ENCODE data around the gene PITPNC1. TPM values are rescaled to one million over a fixed set of nuclear protein-coding genes. Genes with fewer than 3 reads are reported as not detected.

PITPNC1 gene
- total RNA-seq, 1 experiment from 2014 or later, result 4.2 TPM

GRCh38 chr17:67675481-67675880 is 298.4 kb downstream of the PITPNC1 start:
- Histone ChIP-seq H3K4me3 (ENCODE audit: low read depth, low read length) (no peak overlapping the region), H3K9me3 (no peaks in the 10 kb centered on the region), H3K4me1 (0 out of 2 replicates have a peak, but pooled peaks cover 8% of the 10 kb centered on the region), H3K36me3 (ENCODE audit: control insufficient read depth, insufficient read depth, low read length) (no peaks in the 10 kb centered on the region), H3K27me3 (replicated peaks; ENCODE audit: control insufficient read depth, insufficient read depth, low read length) (no peaks in the 10 kb centered on the region)
- ChIA-PET CTCF (no interaction called here), POLR2A (no interaction called here)
- Mint-ChIP-seq H3K9me3 (ENCODE audit: unreplicated experiment) (no peaks in the 10 kb centered on the region), H3K36me3 (ENCODE audit: insufficient read depth, unreplicated experiment) (no peaks in the 10 kb centered on the region), H3K4me1 (ENCODE audit: low read depth, unreplicated experiment) (no peaks in the 10 kb centered on the region), H3K27me3 (ENCODE audit: insufficient read depth, unreplicated experiment) (no peaks in the 10 kb centered on the region), H3K4me3 (ENCODE audit: unreplicated experiment) (no peak overlapping the region), H3K27ac (ENCODE audit: unreplicated experiment) (no peak overlapping the region)
- no peak for DNase-seq
- BruUV-seq (replicated peaks), result no TSS peak
- intact Hi-C loops (cut with micrococcal nuclease; ENCODE audit: unreplicated experiment), result no loop called here
- TF ChIP-seq CTCF (IDR thresholded peaks at IDR 0.05; ENCODE audit: insufficient read depth in 1 of 2, low read depth in 1 of 2, low read length in 1 of 2, severe bottlenecking in 1 of 2, unreplicated experiment in 1 of 2), result no peak

- Histone ChIP-seq H3K36me3 (ENCODE audit: control insufficient read depth, insufficient read depth, low read length) (no peaks in the 10 kb centered on the region), H3K27me3 (replicated peaks; ENCODE audit: control insufficient read depth, insufficient read depth, low read length) (no peaks in the 10 kb centered on the region), H3K9me3 (no peaks in the 10 kb centered on the region), H3K4me1 (0 out of 2 replicates have a peak, but pooled peaks cover 2% of the 10 kb centered on the region), H3K4me3 (ENCODE audit: low read depth, low read length) (no peak overlapping the region)
- Mint-ChIP-seq H3K4me3 (ENCODE audit: unreplicated experiment) (no peak overlapping the region), H3K4me1 (ENCODE audit: low read depth, unreplicated experiment) (no peaks in the 10 kb centered on the region), H3K27ac (ENCODE audit: unreplicated experiment) (no peak overlapping the region), H3K36me3 (ENCODE audit: insufficient read depth, unreplicated experiment) (no peaks in the 10 kb centered on the region), H3K9me3 (ENCODE audit: unreplicated experiment) (no peaks in the 10 kb centered on the region), H3K27me3 (ENCODE audit: insufficient read depth, unreplicated experiment) (no peaks in the 10 kb centered on the region)
- no peak for TF ChIP-seq CTCF (IDR thresholded peaks at IDR 0.05; ENCODE audit: insufficient read depth in 1 of 2, low read depth in 1 of 2, low read length in 1 of 2, severe bottlenecking in 1 of 2, unreplicated experiment in 1 of 2)
- no peak for DNase-seq
- POLR2A ChIA-PET, result no interaction called here
- no TSS peak for BruUV-seq (replicated peaks)
- CTCF ChIA-PET, result no interaction called here
- intact Hi-C loops (cut with micrococcal nuclease; ENCODE audit: unreplicated experiment), result no loop called here
These were observed 299.2 kb downstream of the PITPNC1 start for GRCh38 chr17:67676305-67676704.

- intact Hi-C loops (cut with micrococcal nuclease; ENCODE audit: unreplicated experiment), result no loop called here
- H3K4me1 Mint-ChIP-seq (ENCODE audit: low read depth, unreplicated experiment), result no peaks in the 10 kb centered on the region
- H3K4me3 ChIP-seq (ENCODE audit: low read depth, low read length), result no peak overlapping the region
- no peak overlapping the region for H3K4me3 Mint-ChIP-seq (ENCODE audit: unreplicated experiment)
- no peaks in the 10 kb centered on the region for H3K4me1 ChIP-seq
- H3K36me3 ChIP-seq (ENCODE audit: control insufficient read depth, insufficient read depth, low read length), result no peaks in the 10 kb centered on the region
- POLR2A ChIA-PET, result no interaction called here
- no peaks in the 10 kb centered on the region for H3K9me3 Mint-ChIP-seq (ENCODE audit: unreplicated experiment)
- H3K27me3 ChIP-seq (replicated peaks; ENCODE audit: control insufficient read depth, insufficient read depth, low read length), result no peaks in the 10 kb centered on the region
- H3K27ac Mint-ChIP-seq (ENCODE audit: unreplicated experiment), result no peak overlapping the region
- no peaks in the 10 kb centered on the region for H3K36me3 Mint-ChIP-seq (ENCODE audit: insufficient read depth, unreplicated experiment)
- no peaks in the 10 kb centered on the region for H3K27me3 Mint-ChIP-seq (ENCODE audit: insufficient read depth, unreplicated experiment)
- TF ChIP-seq CTCF (IDR thresholded peaks at IDR 0.05; ENCODE audit: insufficient read depth in 1 of 2, low read depth in 1 of 2, low read length in 1 of 2, severe bottlenecking in 1 of 2, unreplicated experiment in 1 of 2), result no peak
- no peak for DNase-seq
- BruUV-seq (replicated peaks), result no TSS peak
- H3K9me3 ChIP-seq, result no peaks in the 10 kb centered on the region
- CTCF ChIA-PET, result no interaction called here
These were observed 301.3 kb downstream of the PITPNC1 start for GRCh38 chr17:67678414-67678813.
